Neural cell (in vitro differentiated cells): ENCODE data around the gene TFDP2. TPM values are rescaled to one million over a fixed set of nuclear protein-coding genes. Genes with fewer than 3 reads are reported as not detected.
"Not testable (repeated sequence)": the region's sequence is repeated elsewhere in the genome, so short reads cannot be mapped to it uniquely, and the experiment has no call there.

Experiments used
- H2AFZ ChIP-seq: fragments of 200-600, 300-800 bp; sonication (generic), shearing (Covaris generic); 2 replicates; pipeline ENCODE4 v1.6.0; 2014; ENCODE audit warnings: low read depth, mild to moderate bottlenecking, antibody characterized with exemption, low read length, moderate library complexity
- H3F3A ChIP-seq: fragments of 200-600 bp; shearing (Covaris generic); 2 replicates; pipeline ENCODE4 v1.6.1; 2016; ENCODE audit warnings: mild to moderate bottlenecking, moderate library complexity, mixed read lengths, antibody characterized with exemption, low read length; ENCODE audit not compliant: insufficient read depth, poor library complexity, severe bottlenecking
- H3K27ac ChIP-seq: fragments of 200-600, 300-800 bp; sonication (generic), shearing (Covaris generic); 2 replicates; pipeline ENCODE4 v1.5.1; 2014; ENCODE audit warnings: mild to moderate bottlenecking, low read length, moderate library complexity
- H3K27me3 ChIP-seq: fragments of 300-800, 200-600 bp; sonication (generic), shearing (Covaris generic); 2 replicates; pipeline ENCODE4 v1.6.0; 2014; ENCODE audit warnings: mild to moderate bottlenecking, low read depth, low read length, moderate library complexity; ENCODE audit not compliant: insufficient read depth
- H3K36me3 ChIP-seq: fragments of 300-800, 200-600 bp; sonication (generic), shearing (Covaris generic); 2 replicates; pipeline ENCODE4 v1.5.1; 2014; ENCODE audit warnings: mild to moderate bottlenecking, antibody characterized with exemption, low read length, moderate library complexity; ENCODE audit not compliant: insufficient read depth
- H3K4me2 ChIP-seq: fragments of 300-800, 200-600 bp; sonication (generic), shearing (Covaris generic); 2 replicates; pipeline ENCODE4 v1.6.0; 2014; ENCODE audit warnings: mild to moderate bottlenecking, low read length
- H3K4me3 ChIP-seq: fragments of 300-800, 200-600 bp; sonication (generic), shearing (Covaris generic); 2 replicates; pipeline ENCODE4 v1.5.1; 2014; ENCODE audit warnings: mild to moderate bottlenecking, low read length, moderate library complexity
- H3K79me2 ChIP-seq: fragments of 200-600 bp; shearing (Covaris generic); replicated peaks from 2 replicates; pipeline ENCODE4 v1.6.0; 2014; ENCODE audit warnings: mild to moderate bottlenecking, low read length, moderate library complexity; ENCODE audit not compliant: insufficient read depth
- H3K9ac ChIP-seq: fragments of 300-800, 200-600 bp; sonication (generic), shearing (Covaris generic); 2 replicates; pipeline ENCODE4 v1.6.1; 2016; ENCODE audit warnings: mild to moderate bottlenecking, low read length, mixed read lengths
- H3K9me2 ChIP-seq: fragments of 200-600 bp; shearing (Covaris generic); 2 replicates; pipeline ENCODE4 v1.6.1; 2016; ENCODE audit warnings: mild to moderate bottlenecking, low read length, mixed read lengths; ENCODE audit not compliant: insufficient read depth
- H3K9me3 ChIP-seq: fragments of 200-600, 300-800 bp; sonication (generic), shearing (Covaris generic); 2 replicates; pipeline ENCODE4 v1.6.1; 2016; ENCODE audit warnings: mild to moderate bottlenecking, mixed run types, low read length, moderate library complexity, mixed read lengths
- H4K20me1 ChIP-seq: fragments of 200-600 bp; shearing (Covaris generic); 2 replicates; pipeline ENCODE4 v1.6.1; 2016; ENCODE audit warnings: mild to moderate bottlenecking, mixed run types; ENCODE audit not compliant: insufficient read depth
- CTCF ChIP-seq: fragments of 450-650 bp; IDR thresholded peaks from 2 replicates; pipeline ENCODE4 v1.5.1; 2014; ENCODE audit warnings: antibody characterized with exemption, mild to moderate bottlenecking, moderate library complexity; ENCODE audit not compliant: poor library complexity, severe bottlenecking
- EP300 ChIP-seq: fragments of 450-650 bp; conservative IDR thresholded peaks from 2 replicates; pipeline ENCODE4 v1.6.1; 2014; ENCODE audit warnings: antibody characterized with exemption, mild to moderate bottlenecking, moderate library complexity; ENCODE audit not compliant: poor library complexity, severe bottlenecking
- EZH2 ChIP-seq: fragments of 200-600, 300-800 bp; shearing (Covaris generic), sonication (generic); IDR thresholded peaks from 2 replicates; pipeline ENCODE4 v1.6.1; 2014; ENCODE audit warnings: antibody characterized with exemption, low read length, borderline replicate concordance, mild to moderate bottlenecking; ENCODE audit not compliant: insufficient read depth, poor library complexity, severe bottlenecking
- MXI1 ChIP-seq: fragments of 450-650 bp; conservative IDR thresholded peaks from 2 replicates; pipeline ENCODE4 v1.6.1; 2014; ENCODE audit warnings: antibody characterized with exemption, mild to moderate bottlenecking; ENCODE audit not compliant: poor library complexity, severe bottlenecking
- POLR2AphosphoS5 ChIP-seq: IDR thresholded peaks from 2 replicates; pipeline ENCODE4 v1.6.1; 2012
- RAD21 ChIP-seq: fragments of 450-650 bp; conservative IDR thresholded peaks from 2 replicates; pipeline ENCODE4 v1.6.1; 2014; ENCODE audit warnings: antibody characterized with exemption, mild to moderate bottlenecking, moderate library complexity
- REST ChIP-seq: IDR thresholded peaks from 2 replicates; pipeline ENCODE4 v1.6.1; 2012; ENCODE audit warnings: borderline replicate concordance
- SMC3 ChIP-seq: fragments of 450-650 bp; conservative IDR thresholded peaks from 2 replicates; pipeline ENCODE4 v1.6.1; 2014; ENCODE audit warnings: antibody characterized with exemption, mild to moderate bottlenecking, moderate library complexity; ENCODE audit not compliant: poor library complexity
- TAF1 ChIP-seq: IDR thresholded peaks from 2 replicates; pipeline ENCODE4 v1.6.1; 2012; ENCODE audit warnings: low read depth
- polyA plus RNA-seq: library from polyadenylated mRNA; depleted of rRNA; stranded (reverse); fragments of >200 nt; gene quantifications from 2 replicates; pipeline ENCODE4 v1.2.3, GENCODE V29; 2014

TFDP2 gene
- polyA plus RNA-seq, 1 donor from 2014 or later: 17.0 TPM

- Histone ChIP-seq H3K9me3 (no peaks in the 10 kb centered on the region), H2AFZ (no peak overlapping the region), H3K27me3 (no peaks in the 10 kb centered on the region), H3K36me3 (no peaks in the 10 kb centered on the region), H3K9ac (no peak overlapping the region), H3K27ac (no peak overlapping the region), H3K9me2 (no peaks in the 10 kb centered on the region), H3K4me2 (no peak overlapping the region), H3F3A (no peaks in the 10 kb centered on the region), H4K20me1 (no peaks in the 10 kb centered on the region), H3K79me2 (no peaks in the 10 kb centered on the region), H3K4me3 (no peak overlapping the region)
- no peak for TF ChIP-seq TAF1
- TF ChIP-seq RAD21: no peak
- TF ChIP-seq EZH2: no peak
- no peak for TF ChIP-seq SMC3
- TF ChIP-seq CTCF: no peak
- no peak for TF ChIP-seq POLR2AphosphoS5
- TF ChIP-seq EP300: no peak
Observed at GRCh38 chr3:141981084-141981483, 168.3 kb downstream of the TFDP2 start.

- Histone ChIP-seq H3K9me3 (no peaks in the 10 kb centered on the region), H3K9ac (no peak overlapping the region), H4K20me1 (no peaks in the 10 kb centered on the region), H3K27me3 (no peaks in the 10 kb centered on the region), H3K9me2 (no peaks in the 10 kb centered on the region), H3K4me2 (no peak overlapping the region), H3K27ac (no peak overlapping the region), H2AFZ (no peak overlapping the region), H3K79me2 (no peaks in the 10 kb centered on the region), H3K36me3 (no peaks in the 10 kb centered on the region), H3K4me3 (no peak overlapping the region), H3F3A (no peaks in the 10 kb centered on the region)
- TF ChIP-seq EZH2: no peak
- TF ChIP-seq REST: no peak
- TF ChIP-seq MXI1: no peak
- TF ChIP-seq CTCF: no peak
- no peak for TF ChIP-seq RAD21
- TF ChIP-seq EP300: no peak
- no peak for TF ChIP-seq TAF1
- TF ChIP-seq SMC3: no peak
Observed at GRCh38 chr3:141979050-141979671, 170.2 kb downstream of the TFDP2 start.

GRCh38 chr3:141974777-141975176 lies 174.6 kb downstream of the TFDP2 start:
- not testable (repeated sequence) for H3K27ac ChIP-seq, H3K9me2 ChIP-seq, H3F3A ChIP-seq, H2AFZ ChIP-seq, H3K27me3 ChIP-seq, H3K36me3 ChIP-seq, H3K9ac ChIP-seq, H3K9me3 ChIP-seq, H3K4me2 ChIP-seq, H4K20me1 ChIP-seq, H3K4me3 ChIP-seq, H3K79me2 ChIP-seq
